SU-DHL-6 (cell line): ENCODE measurements around the gene RIC8B.

ENCODE experiments used
- H2AFZ ChIP-seq: fragments of 200-600 bp; sonication (generic); 2 replicates; pipeline ENCODE4 v1.6.1; 2014; ENCODE audit warnings: low read depth, mild to moderate bottlenecking, moderate library complexity, mixed read lengths, antibody characterized with exemption, low read length; ENCODE audit not compliant: severe bottlenecking
- H3F3A ChIP-seq: fragments of 200-600 bp; shearing (Covaris generic); 2 replicates; pipeline ENCODE4 v1.6.0; 2016; ENCODE audit warnings: antibody characterized with exemption, mild to moderate bottlenecking; ENCODE audit not compliant: insufficient read depth
- H3K27ac ChIP-seq: fragments of 200-600 bp; sonication (generic); 2 replicates; pipeline ENCODE4 v1.5.1; 2016; ENCODE audit warnings: low read depth, mild to moderate bottlenecking, low read length, moderate library complexity, mixed read lengths
- H3K27me3 ChIP-seq: fragments of 200-600 bp; sonication (generic), shearing (Covaris generic); 2 replicates; pipeline ENCODE4 v1.6.0; 2014; ENCODE audit warnings: mild to moderate bottlenecking, low read length
- H3K36me3 ChIP-seq: fragments of 200-600 bp; sonication (generic); 2 replicates; pipeline ENCODE4 v1.6.1; 2014; ENCODE audit warnings: mild to moderate bottlenecking, low read length, mixed read lengths
- H3K4me2 ChIP-seq: fragments of 300-600, 200-600 bp; shearing (Covaris generic), sonication (generic); 2 replicates; pipeline ENCODE4 v1.6.0; 2014; ENCODE audit warnings: low read length, low read depth, mild to moderate bottlenecking; ENCODE audit not compliant: poor library complexity, severe bottlenecking
- H3K4me3 ChIP-seq: fragments of 200-600 bp; sonication (generic); 2 replicates; pipeline ENCODE4 v1.5.1; 2014; ENCODE audit warnings: antibody characterized with exemption, low read length, mild to moderate bottlenecking, mixed read lengths; ENCODE audit not compliant: insufficient read depth, poor library complexity, severe bottlenecking
- H3K79me2 ChIP-seq: fragments of 200-600 bp; sonication (generic); 2 replicates; pipeline ENCODE4 v1.6.1; 2014; ENCODE audit warnings: mild to moderate bottlenecking, low read length, moderate library complexity; ENCODE audit not compliant: insufficient read depth
- H3K9ac ChIP-seq: fragments of 200-600 bp; sonication (generic); 2 replicates; pipeline ENCODE4 v1.7.0; 2014; ENCODE audit warnings: mild to moderate bottlenecking, low read length
- H3K9me2 ChIP-seq: fragments of 200-600 bp; sonication (generic); replicated peaks from 2 replicates; pipeline ENCODE4 v1.6.1; 2014; ENCODE audit warnings: low read length; ENCODE audit not compliant: insufficient read depth
- H3K9me3 ChIP-seq: fragments of 200-600 bp; sonication (generic); 2 replicates; pipeline ENCODE4 v1.6.1; 2014; ENCODE audit warnings: low read length, mixed read lengths; ENCODE audit not compliant: insufficient read depth
- H4K20me1 ChIP-seq: fragments of 200-600 bp; sonication (generic); 2 replicates; pipeline ENCODE4 v1.6.1; 2014; ENCODE audit warnings: low read depth, mild to moderate bottlenecking, antibody characterized with exemption, low read length, moderate library complexity, mixed read lengths
- EZH2phosphoT487 ChIP-seq: fragments of 200-600 bp; sonication (generic), shearing (Covaris generic); conservative IDR thresholded peaks from 2 replicates; pipeline ENCODE4 v1.6.1; 2018; ENCODE audit warnings: mild to moderate bottlenecking, antibody characterized with exemption, low read length, moderate library complexity, mixed read lengths
- TF ChIP-seq, protein P1 (sequence below): fragments of 200-600 bp; sonication (generic); IDR thresholded peaks from one replicate; pipeline ENCODE4 v1.5.1; 2017; ENCODE audit warnings: antibody characterized with exemption, mild to moderate bottlenecking, low read length, moderate library complexity; ENCODE audit not compliant: insufficient read depth, poor library complexity, severe bottlenecking

RIC8B gene

DNA sequence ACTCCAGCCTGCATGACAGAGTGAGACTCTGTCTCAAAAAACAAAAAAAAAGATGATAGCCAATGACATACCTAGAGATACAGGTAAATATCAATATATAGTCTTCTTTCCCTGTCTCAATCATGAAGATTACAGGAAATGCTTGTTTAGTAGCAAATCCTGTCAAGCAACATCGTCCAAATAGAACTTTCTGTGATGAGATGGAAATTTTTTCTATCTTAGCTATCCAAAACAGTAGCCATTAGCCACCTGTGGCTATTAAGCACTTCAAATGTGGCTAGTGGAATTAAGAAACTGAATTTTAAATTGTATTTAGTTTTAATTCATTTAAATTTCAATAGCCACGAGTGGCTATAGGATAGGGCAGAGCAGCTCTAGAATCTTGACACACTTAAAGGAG is 33.2 kb upstream of the RIC8B start:
- Histone ChIP-seq H4K20me1 (no peaks in the 10 kb centered on the region), H3K4me2 (no peak overlapping the region)

DNA sequence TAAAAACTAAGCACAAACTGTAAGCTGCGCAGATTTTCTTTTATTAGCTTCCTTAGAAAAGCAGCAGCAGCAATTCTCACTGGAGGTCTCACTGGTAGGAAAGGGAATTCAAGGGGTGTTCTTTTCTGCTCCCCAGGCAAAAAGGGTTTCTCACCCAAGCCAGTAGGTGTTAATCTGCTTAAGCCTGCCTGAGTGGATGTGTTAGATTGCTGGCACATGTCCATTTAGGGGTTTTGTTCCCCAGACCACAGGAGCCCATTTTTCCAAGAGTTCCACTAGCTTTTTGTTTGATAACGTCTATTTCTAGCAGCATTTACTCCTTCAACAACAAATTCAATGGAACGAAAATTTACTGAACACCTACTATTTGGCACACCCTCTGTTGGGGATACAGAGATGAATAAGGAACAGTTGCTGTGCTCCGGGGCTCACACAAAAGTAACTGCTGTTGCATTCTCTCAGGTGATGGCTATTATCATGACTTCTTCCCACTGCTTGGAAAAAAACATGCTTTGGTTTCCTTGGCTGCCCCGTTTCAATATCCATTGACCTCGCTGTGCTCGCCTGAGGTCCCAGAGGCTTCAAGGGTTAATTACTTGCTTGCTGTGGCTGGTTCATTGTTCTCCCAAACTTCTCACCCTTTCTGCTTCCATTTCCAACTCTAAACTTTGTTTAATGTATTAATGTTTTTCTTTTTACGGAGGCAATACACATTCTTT is 31.1 kb upstream of the RIC8B start:
- Histone ChIP-seq H4K20me1 (no peaks in the 10 kb centered on the region), H3K27me3 (no peaks in the 10 kb centered on the region), H3K4me2 (no peak overlapping the region), H3K4me3 (no peak overlapping the region), H3K9ac (no peak overlapping the region), H3K79me2 (no peaks in the 10 kb centered on the region), H3K9me2 (no peaks in the 10 kb centered on the region), H3F3A (no peaks in the 10 kb centered on the region), H3K36me3 (no peaks in the 10 kb centered on the region), H3K9me3 (no peaks in the 10 kb centered on the region), H2AFZ (no peak overlapping the region), H3K27ac (no peak overlapping the region)
- no peak for TF ChIP-seq EZH2phosphoT487
- TF ChIP-seq, protein P1, sequence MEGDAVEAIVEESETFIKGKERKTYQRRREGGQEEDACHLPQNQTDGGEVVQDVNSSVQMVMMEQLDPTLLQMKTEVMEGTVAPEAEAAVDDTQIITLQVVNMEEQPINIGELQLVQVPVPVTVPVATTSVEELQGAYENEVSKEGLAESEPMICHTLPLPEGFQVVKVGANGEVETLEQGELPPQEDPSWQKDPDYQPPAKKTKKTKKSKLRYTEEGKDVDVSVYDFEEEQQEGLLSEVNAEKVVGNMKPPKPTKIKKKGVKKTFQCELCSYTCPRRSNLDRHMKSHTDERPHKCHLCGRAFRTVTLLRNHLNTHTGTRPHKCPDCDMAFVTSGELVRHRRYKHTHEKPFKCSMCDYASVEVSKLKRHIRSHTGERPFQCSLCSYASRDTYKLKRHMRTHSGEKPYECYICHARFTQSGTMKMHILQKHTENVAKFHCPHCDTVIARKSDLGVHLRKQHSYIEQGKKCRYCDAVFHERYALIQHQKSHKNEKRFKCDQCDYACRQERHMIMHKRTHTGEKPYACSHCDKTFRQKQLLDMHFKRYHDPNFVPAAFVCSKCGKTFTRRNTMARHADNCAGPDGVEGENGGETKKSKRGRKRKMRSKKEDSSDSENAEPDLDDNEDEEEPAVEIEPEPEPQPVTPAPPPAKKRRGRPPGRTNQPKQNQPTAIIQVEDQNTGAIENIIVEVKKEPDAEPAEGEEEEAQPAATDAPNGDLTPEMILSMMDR, result no peak

More for the DNA sequence above, 33.2 kb upstream of the RIC8B start:
- no peak overlapping the region for H2AFZ ChIP-seq
- H3K79me2 ChIP-seq, result no peaks in the 10 kb centered on the region
- no peaks in the 10 kb centered on the region for H3K36me3 ChIP-seq
- H3K27me3 ChIP-seq, result no peaks in the 10 kb centered on the region
- H3K27ac ChIP-seq, result no peak overlapping the region
- no peak overlapping the region for H3K4me3 ChIP-seq
- H3K9me2 ChIP-seq, result no peaks in the 10 kb centered on the region
- TF ChIP-seq, protein P1, result no peak
- TF ChIP-seq EZH2phosphoT487, result no peak
- H3F3A ChIP-seq, result no peaks in the 10 kb centered on the region
- no peaks in the 10 kb centered on the region for H3K9me3 ChIP-seq
- no peak overlapping the region for H3K9ac ChIP-seq

DNA sequence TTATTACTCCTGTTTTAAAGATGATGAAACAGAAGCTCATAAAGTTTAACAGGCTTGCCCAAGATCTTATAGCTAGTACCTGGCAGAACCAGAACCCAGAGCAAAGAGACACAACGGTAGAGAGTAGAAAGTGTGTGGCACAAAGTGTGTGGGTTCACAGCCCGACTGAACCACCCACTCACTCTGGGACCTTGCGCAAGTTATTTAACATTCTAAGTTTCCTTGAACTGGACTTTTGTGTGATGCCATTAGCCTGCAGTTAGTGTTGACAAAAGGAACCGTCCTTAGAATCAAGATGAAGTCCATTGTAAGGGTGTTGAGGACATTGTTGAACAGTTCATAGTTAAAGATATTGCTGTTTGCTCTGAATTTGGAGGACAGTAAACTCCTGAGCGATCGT is 29.9 kb upstream of the RIC8B start:
- Histone ChIP-seq H3K9me3 (no peaks in the 10 kb centered on the region), H3K36me3 (no peaks in the 10 kb centered on the region), H3K4me3 (no peak overlapping the region), H2AFZ (no peak overlapping the region), H3K27me3 (no peaks in the 10 kb centered on the region), H3K27ac (no peak overlapping the region), H4K20me1 (no peaks in the 10 kb centered on the region), H3F3A (no peaks in the 10 kb centered on the region), H3K4me2 (no peak overlapping the region), H3K9ac (no peak overlapping the region), H3K79me2 (no peaks in the 10 kb centered on the region), H3K9me2 (no peaks in the 10 kb centered on the region)
- TF ChIP-seq, protein P1, result no peak
- TF ChIP-seq EZH2phosphoT487, result no peak
